IgD-negative memory B cell (primary cell): ENCODE results near the gene MFN2. TPM values are rescaled to one million over a fixed set of nuclear protein-coding genes. Genes with fewer than 3 reads are reported as not detected.
"Not testable (repeated sequence)": the region's sequence is repeated elsewhere in the genome, so short reads cannot be mapped to it uniquely, and the experiment has no call there.

Experiments used
- H3K27ac Mint-ChIP-seq, 3 donors: one replicate each; pipeline ENCODE4 v1.8.0; 2020 to 2022; ENCODE audit warnings: mild to moderate bottlenecking in 3 of 3, mixed read lengths in 3 of 3, moderate library complexity in 1 of 3
- H3K27me3 Mint-ChIP-seq: one replicate; pipeline ENCODE4 v1.8.0; 2021; ENCODE audit warnings: mixed read lengths
- H3K36me3 Mint-ChIP-seq: one replicate; pipeline ENCODE4 v1.8.0; 2020; ENCODE audit warnings: mild to moderate bottlenecking, mixed read lengths
- H3K4me1 Mint-ChIP-seq, 3 donors: one replicate each; pipeline ENCODE4 v1.8.0; 2020 to 2022; ENCODE audit warnings: mixed read lengths in 3 of 3, mild to moderate bottlenecking in 1 of 3
- H3K4me3 Mint-ChIP-seq, 4 donors: one replicate each; pipeline ENCODE4 v1.8.0; 2020 to 2022; ENCODE audit warnings: mild to moderate bottlenecking in 4 of 4, mixed read lengths in 4 of 4, moderate library complexity in 3 of 4
- H3K9me3 Mint-ChIP-seq, 3 donors: one replicate each; pipeline ENCODE4 v1.8.0; 2020 to 2021; ENCODE audit warnings: mixed read lengths in 3 of 3, mild to moderate bottlenecking in 1 of 3
- polyA plus RNA-seq: library from polyadenylated mRNA; unstranded; fragments of 300-500 nt; fragmentation: Illumina TruSeq; gene quantifications from one replicate; pipeline ENCODE4 v1.2.3, GENCODE V29; 2021

The MFN2 gene
- polyA plus RNA-seq = 31.2 TPM

DNA sequence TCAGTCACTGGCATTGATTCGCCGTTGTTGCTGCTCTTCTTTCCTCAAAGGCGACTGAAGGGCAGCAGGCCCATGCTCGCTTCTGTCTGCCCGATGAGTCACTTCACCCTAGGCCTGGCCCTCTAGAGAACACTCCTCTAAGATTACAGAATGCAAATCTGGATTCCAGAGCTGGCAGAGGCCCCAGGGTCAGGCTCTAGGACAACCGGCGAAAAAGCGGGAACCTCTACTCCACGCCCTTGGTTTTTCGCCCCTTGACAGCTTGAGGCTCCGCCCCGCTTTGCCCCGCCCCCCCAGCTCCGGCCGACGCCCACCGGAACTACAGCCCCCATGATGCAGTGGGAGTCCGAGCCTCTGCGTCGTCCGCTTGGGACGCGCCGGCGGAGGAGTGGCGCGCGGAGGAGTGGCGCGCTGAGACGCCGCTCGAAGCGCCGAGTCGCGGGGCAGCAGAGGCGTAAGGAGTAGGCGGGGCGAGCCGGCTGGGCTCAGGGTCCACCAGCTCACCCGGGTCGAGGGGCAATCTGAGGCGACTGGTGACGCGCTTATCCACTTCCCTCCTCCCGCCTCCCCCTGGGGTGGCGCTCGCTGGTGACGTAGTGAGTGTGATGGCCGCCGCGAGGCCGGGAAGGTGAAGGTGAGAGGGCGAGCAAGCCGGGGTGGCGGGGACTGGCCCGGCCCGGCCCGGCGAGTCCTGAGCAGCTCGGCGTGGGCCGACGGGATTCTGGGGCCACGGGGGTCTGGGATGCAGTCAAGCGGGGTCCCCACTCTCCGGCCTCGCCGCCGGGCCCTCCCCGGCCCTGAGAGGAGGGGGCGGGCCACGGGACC lies at the start of gene MFN2:
Gene MFN2 (plus strand): TSS at position 594 of the 825 bp plus-strand sequence. CDS start 8,725 bp downstream, outside the sequence.
- Mint-ChIP-seq H3K9me3 (no peaks in the 10 kb centered on the region), H3K36me3 (peaks cover 4% of the 10 kb centered on the region), H3K4me1 (peaks cover 16 to 22% (median 17%) of the 10 kb centered on the region in 3 donors), H3K27ac (peak within 1 kb of the TSS; percentile 81 to 93 (median 92)), H3K27me3 (no peaks in the 10 kb centered on the region), H3K4me3 (peak within 1 kb of the TSS; percentile 87 to 95 (median 92))

DNA sequence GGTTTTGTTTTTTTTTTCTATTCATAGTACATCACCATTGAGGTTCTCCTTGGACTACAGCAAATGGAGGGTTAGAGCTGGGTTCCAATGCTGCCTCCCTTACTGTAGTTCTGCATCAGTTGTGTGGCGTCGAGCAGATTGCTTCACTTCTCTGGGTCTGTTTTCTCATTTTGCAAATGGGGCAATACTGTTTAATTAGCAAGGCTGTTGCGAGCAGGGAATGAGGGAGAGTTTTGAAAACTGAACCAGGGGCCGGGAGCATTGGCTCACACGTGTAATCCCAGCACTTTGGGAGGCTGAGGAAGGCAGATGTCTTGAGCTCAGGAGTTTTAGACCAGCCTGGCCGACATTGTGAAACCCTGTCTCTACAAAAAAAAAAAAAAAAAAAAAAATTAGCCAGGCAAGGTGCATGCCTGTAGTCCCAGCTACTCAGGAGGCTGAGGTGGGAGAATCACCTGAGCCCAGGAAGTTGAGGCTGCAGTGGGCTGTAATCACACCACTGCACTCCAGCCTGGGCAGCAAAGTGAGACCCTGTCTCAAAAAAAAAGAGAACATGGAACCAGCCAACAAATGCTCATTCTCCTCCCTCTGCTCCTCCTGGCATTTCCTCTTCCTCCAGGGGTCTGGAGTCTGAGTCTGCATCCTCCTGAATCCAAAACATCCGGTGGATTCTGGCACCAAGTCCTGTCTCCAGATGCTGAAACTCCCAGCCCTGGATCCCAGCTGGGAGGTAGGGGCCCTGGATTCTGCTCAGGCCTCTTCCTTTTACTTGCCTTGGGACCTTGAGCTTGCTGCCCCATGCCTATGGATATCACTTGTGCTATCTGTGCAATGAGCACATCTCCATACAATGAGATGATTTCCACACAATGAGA lies 49.4 kb upstream of the MFN2 start:
- Mint-ChIP-seq H3K36me3 (no peaks in the 10 kb centered on the region), H3K4me1 (peaks cover 0 to 9% (median 3%) of the 10 kb centered on the region in 3 donors), H3K27ac (peak overlapping the region in 1 of 3 donors; percentile 8), H3K4me3 (no peak overlapping the region), H3K27me3 (no peaks in the 10 kb centered on the region), H3K9me3 (no peaks in the 10 kb centered on the region)

DNA sequence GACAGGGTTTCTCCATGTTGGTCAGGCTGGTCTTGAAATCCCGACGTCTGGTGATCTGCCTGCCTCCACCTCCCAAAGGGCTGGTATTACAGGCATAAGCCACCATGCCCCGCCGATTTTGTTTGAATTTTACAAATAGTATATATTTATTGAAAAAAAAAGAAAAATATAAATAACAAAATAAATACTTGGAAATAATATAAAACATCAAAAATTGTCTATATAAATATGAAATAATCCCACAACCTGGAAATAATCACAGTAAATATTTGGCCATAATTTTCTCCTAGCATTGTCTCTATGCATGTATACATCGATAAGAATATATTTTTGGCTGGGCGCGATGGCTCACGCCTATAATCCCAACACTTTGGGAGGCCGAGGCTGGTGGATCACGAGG lies 48.4 kb upstream of the MFN2 start:
- Mint-ChIP-seq H3K9me3 (no peaks in the 10 kb centered on the region), H3K4me3 (peak overlapping the region in 1 of 4 donors; percentile 57), H3K27me3 (no peaks in the 10 kb centered on the region), H3K27ac (peak overlapping the region in 1 of 3 donors; percentile 48), H3K4me1 (peaks cover 0 to 5% (median 2%) of the 10 kb centered on the region in 3 donors), H3K36me3 (no peaks in the 10 kb centered on the region)

DNA sequence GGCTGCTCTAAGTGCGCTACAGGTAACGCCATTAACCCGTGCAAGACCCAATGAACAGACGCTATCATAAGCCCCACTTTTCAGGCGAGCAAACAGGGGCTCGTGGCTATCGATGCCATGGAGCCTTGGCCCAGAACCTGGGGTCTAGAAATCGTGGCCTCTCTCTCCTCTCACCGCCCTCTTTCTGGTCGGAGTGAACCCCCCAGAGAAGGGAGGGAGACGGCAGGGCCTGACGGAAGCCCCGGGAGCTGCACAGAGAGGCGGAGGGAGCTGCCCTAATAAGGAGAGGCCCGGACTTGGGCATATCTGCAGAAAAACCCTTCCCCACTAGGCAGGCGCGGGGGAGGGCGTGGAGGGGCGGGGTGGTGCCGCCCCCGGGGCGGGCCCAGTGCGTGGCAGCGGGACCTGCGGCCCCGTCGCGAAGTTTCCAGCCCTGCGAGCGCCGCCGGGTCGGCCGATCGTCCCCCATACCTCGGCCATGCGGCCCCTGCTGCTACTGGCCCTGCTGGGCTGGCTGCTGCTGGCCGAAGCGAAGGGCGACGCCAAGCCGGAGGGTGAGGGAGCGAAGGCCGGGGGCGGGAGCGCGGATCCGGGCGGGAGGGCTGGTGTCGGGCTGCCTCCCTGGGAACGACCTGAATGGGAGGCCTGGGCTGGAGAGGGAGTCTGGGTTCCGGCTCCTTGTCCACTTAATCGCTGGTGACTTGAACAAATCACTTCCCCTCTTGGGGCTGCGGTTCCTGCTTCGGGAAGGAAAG lies 45.8 kb upstream of the MFN2 start, which contains the start of gene PLOD1:
Gene PLOD1 (plus strand): TSS at position 416 of the 755 bp plus-strand sequence. CDS start 63 bp downstream, at position 479.
- Mint-ChIP-seq H3K36me3 (no peaks in the 10 kb centered on the region), H3K4me1 (peaks cover 0 to 2% (median 0%) of the 10 kb centered on the region in 3 donors), H3K4me3 (peak within 1 kb of the TSS; percentile 89 to 94 (median 92)), H3K9me3 (no peaks in the 10 kb centered on the region), H3K27ac (peak within 1 kb of the TSS in 2 of 3 donors; percentile 46 to 47), H3K27me3 (no peaks in the 10 kb centered on the region)

DNA sequence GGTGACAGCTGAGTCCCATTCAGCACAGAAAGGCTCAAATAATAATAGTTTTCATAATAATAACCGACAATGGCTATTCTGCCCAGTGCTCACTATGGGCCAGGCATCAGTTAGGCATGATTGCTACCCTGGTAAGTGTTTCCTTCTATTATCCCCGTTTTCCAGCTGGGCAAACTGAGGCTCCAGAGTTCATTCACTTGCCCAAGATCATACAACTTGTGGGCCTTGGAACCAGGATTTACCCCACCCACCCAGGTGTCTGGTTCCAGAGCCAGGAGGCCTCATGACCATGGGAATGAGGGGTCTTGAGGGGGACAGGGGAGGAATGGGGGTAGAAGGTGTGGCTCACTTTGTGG lies 45.2 kb upstream of the MFN2 start:
- H3K4me1 Mint-ChIP-seq = peaks cover 0 to 2% (median 0%) of the 10 kb centered on the region in 3 donors
- peak overlapping the region in 1 of 3 donors; percentile 46 for H3K27ac Mint-ChIP-seq
- H3K27me3 Mint-ChIP-seq = no peaks in the 10 kb centered on the region
- H3K4me3 Mint-ChIP-seq = peak overlapping the region; percentile 89 to 94 (median 92)
- no peaks in the 10 kb centered on the region for H3K9me3 Mint-ChIP-seq
- H3K36me3 Mint-ChIP-seq = no peaks in the 10 kb centered on the region

DNA sequence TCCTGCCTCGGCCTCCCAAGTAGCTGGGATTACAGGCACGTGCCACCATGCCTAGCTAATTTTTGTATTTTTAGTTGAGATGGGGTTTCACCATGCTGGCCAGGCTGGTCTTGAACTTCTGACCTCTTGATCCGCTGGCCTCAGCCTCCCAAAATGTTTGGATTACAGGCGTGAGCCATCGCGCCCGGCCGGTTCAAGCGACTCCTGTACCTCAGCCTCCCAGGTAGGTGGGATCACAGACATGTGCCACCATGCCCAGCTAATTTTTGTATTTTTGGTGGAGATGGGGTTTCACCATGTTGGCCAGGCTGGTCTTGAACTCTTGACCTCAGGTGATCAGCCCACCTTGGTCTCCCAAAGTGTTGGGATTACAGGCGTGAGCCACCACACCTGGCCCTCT lies 44.5 kb upstream of the MFN2 start:
- not testable (repeated sequence) for H3K27me3 Mint-ChIP-seq, H3K4me3 Mint-ChIP-seq, H3K36me3 Mint-ChIP-seq, H3K9me3 Mint-ChIP-seq, H3K27ac Mint-ChIP-seq, H3K4me1 Mint-ChIP-seq

DNA sequence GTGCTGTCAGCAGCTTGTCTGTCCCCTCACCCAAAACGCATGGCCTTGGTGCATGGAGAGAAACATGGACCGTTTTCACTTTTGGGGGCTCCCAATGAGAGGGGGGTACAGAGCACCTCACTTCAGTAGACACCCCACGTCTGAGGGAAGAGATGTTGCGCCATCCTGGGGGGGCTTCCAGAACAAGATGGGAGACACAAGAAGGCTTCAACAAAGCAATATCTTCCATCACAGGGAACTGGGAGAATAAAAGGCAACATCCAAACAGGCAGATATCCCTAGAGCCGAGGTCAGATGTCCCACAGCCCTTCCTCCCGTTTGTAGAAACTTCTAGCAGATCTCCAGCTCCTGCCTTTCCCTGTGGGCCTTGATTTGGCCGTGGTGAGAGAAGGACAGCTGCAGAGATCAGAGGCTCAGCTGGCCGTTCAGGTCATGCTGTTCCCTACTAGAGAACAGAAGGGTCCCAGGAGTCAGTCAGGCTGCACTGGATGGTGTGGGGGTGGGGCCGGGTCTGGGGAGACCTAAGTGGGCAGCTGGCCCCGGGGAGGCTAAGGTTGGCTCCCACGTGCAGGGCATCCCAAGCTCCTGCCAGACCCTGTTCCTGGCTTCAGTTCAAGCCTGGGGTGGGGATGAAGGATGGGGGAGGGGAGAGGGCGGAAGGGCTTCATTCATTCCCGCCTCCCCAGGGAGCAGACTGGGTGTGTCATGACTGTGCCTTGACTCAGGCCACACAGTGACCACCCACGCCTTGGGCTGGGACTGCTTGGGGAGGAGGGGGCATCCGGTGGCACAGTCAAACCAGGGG lies 41.3 kb upstream of the MFN2 start:
- H3K9me3 Mint-ChIP-seq = no peaks in the 10 kb centered on the region
- H3K36me3 Mint-ChIP-seq = no peaks in the 10 kb centered on the region
- no peak overlapping the region for H3K4me3 Mint-ChIP-seq
- H3K27ac Mint-ChIP-seq = no peak overlapping the region
- H3K4me1 Mint-ChIP-seq = peaks cover 0 to 2% (median 0%) of the 10 kb centered on the region in 3 donors
- H3K27me3 Mint-ChIP-seq = no peaks in the 10 kb centered on the region

DNA sequence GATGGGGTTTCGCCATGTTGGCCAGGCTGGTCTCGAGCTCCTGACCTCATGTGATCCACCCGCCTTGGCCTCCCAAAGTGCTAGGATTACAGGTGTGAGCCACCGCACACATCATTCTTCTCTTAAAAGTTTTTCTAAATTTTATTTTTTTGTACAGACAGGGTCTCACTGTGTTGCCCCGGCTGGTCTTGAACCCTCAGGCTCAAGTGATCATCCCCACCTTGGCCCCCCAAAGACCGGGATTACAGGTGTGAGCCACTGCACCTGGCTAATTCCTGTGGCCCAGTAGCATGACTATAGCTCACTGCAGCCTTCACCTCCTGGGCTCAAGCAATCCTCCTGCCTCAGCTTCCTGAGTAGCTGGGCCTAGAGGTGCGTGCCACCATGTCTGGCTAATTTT lies 40.5 kb upstream of the MFN2 start:
- not testable (repeated sequence) for H3K4me1 Mint-ChIP-seq, H3K27ac Mint-ChIP-seq, H3K36me3 Mint-ChIP-seq, H3K4me3 Mint-ChIP-seq, H3K27me3 Mint-ChIP-seq, H3K9me3 Mint-ChIP-seq

DNA sequence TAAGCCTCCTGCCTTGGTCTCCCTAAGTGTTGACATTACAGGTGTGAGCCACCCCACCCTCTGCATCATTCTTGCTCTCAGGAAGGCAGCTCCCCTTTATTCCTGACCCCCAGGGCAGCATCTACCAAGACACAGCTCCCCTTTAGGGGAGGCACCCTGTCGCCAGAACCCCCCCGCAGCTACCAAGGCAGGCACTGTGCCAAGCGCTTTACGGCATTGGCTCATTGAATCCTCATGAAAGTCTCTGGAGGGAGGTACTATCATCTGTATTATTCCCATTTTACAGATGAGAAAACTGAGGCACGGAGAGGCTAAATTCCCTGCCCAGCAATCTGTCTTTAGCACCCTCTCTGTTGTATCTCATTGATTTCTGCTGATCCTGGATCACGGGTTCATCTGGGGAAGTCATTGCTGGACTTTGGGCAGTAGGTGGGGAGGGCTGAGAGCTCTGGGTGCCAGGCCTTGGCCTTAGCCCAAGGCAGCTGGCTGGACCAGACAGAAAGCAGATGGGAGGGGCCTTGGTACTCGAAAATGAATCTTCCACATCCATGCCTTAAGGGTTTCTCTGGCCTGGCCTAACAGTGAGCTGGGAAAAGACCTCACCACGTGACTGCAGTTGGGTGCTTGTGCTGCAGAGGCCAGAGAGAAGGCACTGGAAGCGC lies 39.9 kb upstream of the MFN2 start:
- Mint-ChIP-seq H3K27ac (no peak overlapping the region), H3K9me3 (no peaks in the 10 kb centered on the region), H3K27me3 (no peaks in the 10 kb centered on the region), H3K4me3 (no peak overlapping the region), H3K36me3 (no peaks in the 10 kb centered on the region), H3K4me1 (peaks cover 0 to 2% (median 0%) of the 10 kb centered on the region in 3 donors)

DNA sequence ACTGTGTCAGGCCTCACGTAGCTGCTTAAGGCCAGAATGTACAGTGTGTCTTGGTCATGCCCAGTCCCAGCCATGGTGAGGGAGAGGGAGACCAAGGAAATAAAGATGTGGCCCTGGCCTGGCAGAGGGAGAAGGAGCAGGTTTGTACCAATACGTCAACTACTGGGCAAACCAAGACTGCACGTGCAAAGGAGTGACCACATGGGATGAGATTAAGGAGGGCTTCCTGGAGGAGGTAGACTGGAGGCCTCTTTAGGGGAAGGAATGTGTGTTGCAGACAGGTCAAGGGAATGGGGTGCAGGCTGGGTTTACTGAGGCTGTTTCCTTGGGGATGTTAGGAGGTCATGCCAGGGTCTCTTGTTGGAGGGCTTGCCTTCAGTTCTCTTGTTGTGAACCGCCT lies 38.0 kb upstream of the MFN2 start:
- H3K4me1 Mint-ChIP-seq = peaks cover 0 to 2% (median 0%) of the 10 kb centered on the region in 3 donors
- no peaks in the 10 kb centered on the region for H3K27me3 Mint-ChIP-seq
- H3K36me3 Mint-ChIP-seq = no peaks in the 10 kb centered on the region
- H3K27ac Mint-ChIP-seq = no peak overlapping the region
- no peak overlapping the region for H3K4me3 Mint-ChIP-seq
- H3K9me3 Mint-ChIP-seq = no peaks in the 10 kb centered on the region

DNA sequence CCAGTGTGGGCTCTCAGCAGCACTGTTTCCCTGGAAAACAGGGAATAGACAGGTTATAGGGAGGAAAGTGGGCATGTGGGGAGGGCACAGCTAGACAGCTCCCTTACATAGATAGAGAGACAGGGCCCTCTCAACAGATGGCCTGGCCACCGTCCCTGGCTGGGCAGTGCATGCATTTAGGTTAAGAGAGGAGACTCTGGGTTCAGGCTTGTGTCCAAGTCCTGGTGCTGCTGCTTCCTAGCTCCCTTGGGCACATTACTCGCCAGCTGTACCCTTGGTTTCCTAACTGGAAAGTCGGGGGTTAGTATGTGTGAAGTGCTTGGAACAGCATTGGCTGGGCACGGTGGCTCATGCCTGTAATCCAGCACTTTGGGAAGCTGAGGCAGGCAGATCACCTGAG lies 36.6 kb upstream of the MFN2 start:
- Mint-ChIP-seq H3K4me1 (peaks cover 0 to 2% (median 0%) of the 10 kb centered on the region in 3 donors), H3K9me3 (no peaks in the 10 kb centered on the region), H3K27me3 (no peaks in the 10 kb centered on the region), H3K4me3 (no peak overlapping the region), H3K36me3 (no peaks in the 10 kb centered on the region), H3K27ac (no peak overlapping the region)

DNA sequence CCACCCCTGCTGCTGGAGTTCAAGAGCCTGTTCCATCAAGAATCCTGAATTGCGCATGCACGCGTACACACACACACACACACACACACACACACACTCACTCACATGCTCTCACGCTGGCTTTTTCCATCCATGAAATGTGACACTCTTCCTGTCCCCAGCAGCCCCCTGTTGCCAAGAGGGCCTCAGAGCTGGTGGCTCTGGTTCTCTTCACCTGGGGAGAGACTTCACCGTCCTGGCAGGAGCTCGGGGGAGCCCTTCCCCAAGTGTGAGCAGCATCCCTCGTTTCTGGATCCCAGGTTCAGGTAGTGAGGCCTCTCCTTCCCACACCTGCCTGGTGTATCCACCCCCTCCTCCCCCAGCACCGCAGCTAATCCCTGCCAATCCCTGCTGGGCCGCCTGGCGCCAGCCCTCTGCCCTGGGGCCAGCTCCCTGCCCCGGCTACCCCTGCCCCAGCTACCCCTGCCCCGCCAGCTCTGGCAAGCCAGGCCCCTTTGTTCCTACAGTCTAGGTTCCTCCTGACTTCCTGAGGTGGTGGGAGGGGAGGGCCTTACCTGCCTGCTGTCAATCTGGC lies 35.8 kb upstream of the MFN2 start:
- H3K36me3 Mint-ChIP-seq = no peaks in the 10 kb centered on the region
- peaks cover 0 to 2% (median 0%) of the 10 kb centered on the region in 3 donors for H3K4me1 Mint-ChIP-seq
- H3K9me3 Mint-ChIP-seq = no peaks in the 10 kb centered on the region
- no peaks in the 10 kb centered on the region for H3K27me3 Mint-ChIP-seq
- H3K4me3 Mint-ChIP-seq = no peak overlapping the region
- no peak overlapping the region for H3K27ac Mint-ChIP-seq

DNA sequence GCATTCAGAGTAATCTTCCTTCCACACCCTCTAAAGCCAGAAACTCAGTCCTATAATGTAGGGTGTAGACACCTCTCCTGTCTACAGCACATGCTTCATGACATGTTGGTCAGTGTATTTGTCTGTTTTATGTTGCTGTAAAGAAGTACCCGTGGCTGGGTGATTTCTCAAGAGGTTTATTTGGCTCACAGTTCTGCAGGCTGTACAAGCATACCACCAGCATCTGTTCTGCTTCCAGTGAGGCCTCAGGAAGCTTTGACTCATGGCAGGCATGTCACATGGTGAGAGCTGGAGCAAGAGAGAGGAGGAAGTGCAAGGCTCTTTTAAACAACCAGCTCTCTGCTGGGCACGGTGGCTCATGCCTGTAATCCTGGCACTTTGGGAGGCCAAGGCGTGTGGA lies 33.6 kb upstream of the MFN2 start:
- Mint-ChIP-seq H3K4me1 (peaks cover 0 to 2% (median 0%) of the 10 kb centered on the region in 3 donors), H3K27me3 (no peaks in the 10 kb centered on the region), H3K36me3 (no peaks in the 10 kb centered on the region), H3K4me3 (no peak overlapping the region), H3K9me3 (no peaks in the 10 kb centered on the region), H3K27ac (no peak overlapping the region)
